Naive B cell (primary cell): Measurements from ENCODE around the gene HS3ST6. TPM values are rescaled to one million over a fixed set of nuclear protein-coding genes. Genes with fewer than 3 reads are reported as not detected.

ENCODE experiments used
- ATAC-seq, 2 donors: fragments of 150-1000 bp; cut with Tn5 transposase; 2 replicates each; pipeline ENCODE4 v1.10.0; 2021; ENCODE audit warnings: low read depth in 2 of 2, mild to moderate bottlenecking in 2 of 2, moderate library complexity in 2 of 2
- DNase-seq: peaks from one replicate; pipeline ENCODE4 v3.0.0; 2022
- H3K27ac Mint-ChIP-seq, 6 donors: one replicate each; pipeline ENCODE4 v1.8.0; 2020 to 2022; ENCODE audit warnings: mild to moderate bottlenecking in 6 of 6, mixed read lengths in 6 of 6, moderate library complexity in 5 of 6, inconsistent platforms in 2 of 6
- H3K27me3 Mint-ChIP-seq, 3 donors: one replicate each; pipeline ENCODE4 v1.8.0; 2021 to 2022; ENCODE audit warnings: mixed read lengths in 3 of 3, mild to moderate bottlenecking in 1 of 3
- H3K36me3 Mint-ChIP-seq, 2 donors: one replicate each; pipeline ENCODE4 v1.8.0; 2020 to 2022; ENCODE audit warnings: mixed read lengths in 2 of 2, inconsistent platforms in 1 of 2, mild to moderate bottlenecking in 1 of 2
- H3K4me1 Mint-ChIP-seq, 3 donors: one replicate each; pipeline ENCODE4 v1.8.0; 2020 to 2022; ENCODE audit warnings: mixed read lengths in 3 of 3, inconsistent platforms in 1 of 3, mild to moderate bottlenecking in 1 of 3, moderate library complexity in 1 of 3
- H3K4me3 Mint-ChIP-seq, 8 donors: one replicate each; pipeline ENCODE4 v1.8.0; 2020 to 2022; ENCODE audit warnings: mild to moderate bottlenecking in 8 of 8, mixed read lengths in 8 of 8, moderate library complexity in 8 of 8, inconsistent platforms in 2 of 8
- H3K9me3 Mint-ChIP-seq, 7 donors: one replicate each; pipeline ENCODE4 v1.8.0; 2020 to 2022; ENCODE audit warnings: mixed read lengths in 7 of 7, mild to moderate bottlenecking in 5 of 7, inconsistent platforms in 2 of 7, moderate library complexity in 1 of 7
- polyA plus RNA-seq, 6 donors: library from polyadenylated mRNA; unstranded; fragments of 300-500 nt; fragmentation: Illumina TruSeq; gene quantifications; one replicate each; pipeline ENCODE4 v1.2.3, GENCODE V29; 2021; ENCODE audit warnings: low read depth in 6 of 6

The HS3ST6 gene
- polyA plus RNA-seq, 6 donors from 2014 or later = not detected

GRCh38 chr16:1863681-1864460, 54.3 kb downstream of the HS3ST6 start:
- Mint-ChIP-seq H3K4me1 (no peaks in the 10 kb centered on the region), H3K27me3 (peaks cover 21 to 30% (median 22%) of the 10 kb centered on the region in 3 donors), H3K9me3 (no peaks in the 10 kb centered on the region), H3K27ac (no peak overlapping the region), H3K36me3 (no peaks in the 10 kb centered on the region), H3K4me3 (no peak overlapping the region)
- peak; percentile 25 for DNase-seq
- no peak for ATAC-seq

- Mint-ChIP-seq H3K27me3 (peaks cover 36 to 38% (median 36%) of the 10 kb centered on the region in 3 donors), H3K27ac (no peak overlapping the region), H3K4me1 (no peaks in the 10 kb centered on the region), H3K9me3 (no peaks in the 10 kb centered on the region), H3K4me3 (no peak overlapping the region), H3K36me3 (no peaks in the 10 kb centered on the region)
- no peak for DNase-seq
- no peak for ATAC-seq
These were observed 55.8 kb downstream of the HS3ST6 start for GRCh38 chr16:1862394-1862793.

GRCh38 chr16:1861730-1862129, 56.5 kb downstream of the HS3ST6 start:
- ATAC-seq (no peak), DNase-seq (no peak)
- Mint-ChIP-seq H3K27ac (no peak overlapping the region), H3K4me3 (no peak overlapping the region), H3K9me3 (no peaks in the 10 kb centered on the region), H3K36me3 (peaks cover 0 to 4% of the 10 kb centered on the region in 2 donors), H3K4me1 (no peaks in the 10 kb centered on the region), H3K27me3 (peaks cover 42 to 43% (median 43%) of the 10 kb centered on the region in 3 donors)

Other genes with a start within 250 kb of the HS3ST6 start
- 10 to 100 TPM in 5 of 6 donors, 1 to 10 TPM in 1; 6.8 to 14.4 (median 11.5) TPM for gene JPT2, start 240.1 kb downstream of the HS3ST6 start, polyA plus RNA-seq
- 10 to 100 TPM in 1 of 6 donors, 1 to 10 TPM in 5; 1.2 to 10.1 (median 2.2) TPM for gene MAPK8IP3, start 212.2 kb downstream of the HS3ST6 start, polyA plus RNA-seq
- gene NME3, start 146.9 kb downstream of the HS3ST6 start, polyA plus RNA-seq = 10 to 100 TPM; 32.0 to 61.1 (median 49.1) TPM
- 1 to 10 TPM in 1 of 6 donors, under 1 TPM in 5; 0.43 to 2.8 (median 0.93) TPM for gene EME2, start 145.6 kb downstream of the HS3ST6 start, polyA plus RNA-seq
- 100 to 1,000 TPM in 4 of 6 donors, 10 to 100 TPM in 2; 76.4 to 120 (median 108) TPM for gene MRPS34, start 145.3 kb downstream of the HS3ST6 start, polyA plus RNA-seq
- gene SPSB3, start 135.8 kb downstream of the HS3ST6 start, polyA plus RNA-seq = 10 to 100 TPM; 30.2 to 54.1 (median 36.2) TPM
- 100 to 1,000 TPM in 1 of 6 donors, 10 to 100 TPM in 5; 69.1 to 110 (median 81.0) TPM for gene NUBP2, start 135.5 kb downstream of the HS3ST6 start, polyA plus RNA-seq
- gene IGFALS, start 124.7 kb downstream of the HS3ST6 start, polyA plus RNA-seq = under 1 TPM in 1 of 6 donors, not detected in 5; 0.13 TPM
- 10 to 100 TPM; 21.1 to 68.5 (median 39.1) TPM for gene HAGH, start 91.6 kb downstream of the HS3ST6 start, polyA plus RNA-seq
- gene FAHD1, start 91.2 kb downstream of the HS3ST6 start, polyA plus RNA-seq = 10 to 100 TPM; 20.2 to 28.1 (median 24.5) TPM
- gene MEIOB, start 46.3 kb downstream of the HS3ST6 start, polyA plus RNA-seq = not detected
- gene MSRB1, start 24.8 kb upstream of the HS3ST6 start, polyA plus RNA-seq = 10 to 100 TPM; 15.6 to 34.5 (median 18.8) TPM
- gene RPL3L, start 36.3 kb upstream of the HS3ST6 start, polyA plus RNA-seq = not detected
- gene NDUFB10, start 41.1 kb upstream of the HS3ST6 start, polyA plus RNA-seq = 100 to 1,000 TPM; 163 to 200 (median 194) TPM
- 1,000 to 10,000 TPM; 5,355 to 7,267 (median 6,090) TPM for gene RPS2, start 46.4 kb upstream of the HS3ST6 start, polyA plus RNA-seq
- not detected for gene RNF151, start 48.4 kb upstream of the HS3ST6 start, polyA plus RNA-seq
- 10 to 100 TPM; 10.9 to 54.8 (median 35.4) TPM for gene TBL3, start 53.6 kb upstream of the HS3ST6 start, polyA plus RNA-seq
- gene NOXO1, start 63.1 kb upstream of the HS3ST6 start, polyA plus RNA-seq = not detected
- 10 to 100 TPM; 31.9 to 58.2 (median 37.6) TPM for gene GFER, start 65.8 kb upstream of the HS3ST6 start, polyA plus RNA-seq
- gene SYNGR3, start 71.6 kb upstream of the HS3ST6 start, polyA plus RNA-seq = 1 to 10 TPM in 5 of 6 donors, not detected in 1; 1.5 to 4.1 (median 2.8) TPM
- 1 to 10 TPM; 2.7 to 8.4 (median 3.9) TPM for gene ZNF598, start 91.4 kb upstream of the HS3ST6 start, polyA plus RNA-seq
- not detected for gene NPW, start 101.4 kb upstream of the HS3ST6 start, polyA plus RNA-seq
- gene NHERF2, start 108.5 kb upstream of the HS3ST6 start, polyA plus RNA-seq = not detected
- gene NTHL1, start 129.4 kb upstream of the HS3ST6 start, polyA plus RNA-seq = 10 to 100 TPM; 21.4 to 38.3 (median 26.0) TPM
- gene TSC2, start 129.6 kb upstream of the HS3ST6 start, polyA plus RNA-seq = 10 to 100 TPM; 16.6 to 45.0 (median 24.9) TPM
- 10 to 100 TPM in 1 of 6 donors, 1 to 10 TPM in 5; 2.8 to 10.4 (median 4.0) TPM for gene PKD1, start 217.5 kb upstream of the HS3ST6 start, polyA plus RNA-seq
- gene RAB26, start 230.2 kb upstream of the HS3ST6 start, polyA plus RNA-seq = 1 to 10 TPM in 4 of 6 donors, under 1 TPM in 1, not detected in 1; 0.66 to 2.7 (median 1.4) TPM
- 1 to 10 TPM; 4.2 to 9.4 (median 5.6) TPM for gene TRAF7, start 237.4 kb upstream of the HS3ST6 start, polyA plus RNA-seq